Effector memory CD8-positive, alpha-beta T cell (primary cell): ENCODE data around the gene PSMD8.

ENCODE experiments used
- ATAC-seq: fragments of 150-1000 bp; cut with Tn5 transposase; replicated peaks from 2 replicates; pipeline ENCODE4 v1.10.0; 2021; ENCODE audit warnings: mild to moderate bottlenecking, moderate library complexity
- DNase-seq, 3 experiments: peaks; one replicate each; pipeline ENCODE4 v3.0.0; 2021
- H3K27ac Mint-ChIP-seq, 2 donors: one replicate each; pipeline ENCODE4 v1.8.0; 2022; ENCODE audit warnings: mild to moderate bottlenecking in 2 of 2, mixed read lengths in 2 of 2, moderate library complexity in 2 of 2
- H3K27me3 Mint-ChIP-seq, 2 donors: one replicate each; pipeline ENCODE4 v1.8.0; 2022; ENCODE audit warnings: mixed read lengths in 2 of 2
- H3K36me3 Mint-ChIP-seq: one replicate; pipeline ENCODE4 v1.8.0; 2022; ENCODE audit warnings: mild to moderate bottlenecking, moderate library complexity, mixed read lengths; ENCODE audit not compliant: insufficient read depth
- H3K4me1 Mint-ChIP-seq, 2 donors: one replicate each; pipeline ENCODE4 v1.8.0; 2022; ENCODE audit warnings: low read depth in 2 of 2, mixed read lengths in 2 of 2
- H3K4me3 Mint-ChIP-seq, 2 donors: one replicate each; pipeline ENCODE4 v1.8.0; 2022; ENCODE audit warnings: mild to moderate bottlenecking in 2 of 2, mixed read lengths in 2 of 2, moderate library complexity in 2 of 2
- H3K9me3 Mint-ChIP-seq, 2 donors: one replicate each; pipeline ENCODE4 v1.8.0; 2022; ENCODE audit warnings: mixed read lengths in 2 of 2

Gene PSMD8

DNA sequence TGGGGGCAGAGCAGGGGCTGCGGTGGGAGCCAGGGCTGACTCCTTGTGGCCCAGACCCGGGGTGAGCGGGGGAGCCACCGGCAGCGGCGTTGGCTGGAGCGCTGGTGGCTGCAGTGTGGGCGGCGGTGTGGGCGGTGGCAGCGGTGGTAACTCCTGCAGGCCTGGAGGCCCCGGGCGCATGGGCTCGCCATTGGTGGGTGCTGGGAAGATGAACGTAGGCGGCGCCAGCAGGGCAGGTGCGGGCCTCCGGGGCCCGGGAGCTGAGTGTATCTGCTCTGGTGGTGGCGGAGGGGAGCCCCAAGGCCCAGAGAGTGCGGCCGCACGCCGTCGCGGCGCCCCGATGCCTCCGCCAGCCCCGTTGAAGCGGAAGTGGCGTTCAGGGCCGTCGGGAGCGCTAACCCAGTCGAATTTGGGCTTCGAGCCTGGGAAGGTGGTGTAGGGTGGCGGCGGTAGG, 11.5 kb downstream of the PSMD8 start:
- Mint-ChIP-seq H3K27ac (peak overlapping the region in 1 of 2 donors; percentile 26), H3K9me3 (no peaks in the 10 kb centered on the region), H3K4me3 (peak overlapping the region in 1 of 2 donors; percentile 37), H3K36me3 (peaks cover 44% of the 10 kb centered on the region), H3K4me1 (peaks cover 11 to 12% of the 10 kb centered on the region in 2 donors), H3K27me3 (no peaks in the 10 kb centered on the region)
- DNase-seq (peak in 1 of 3 experiments; percentile 26), ATAC-seq (peak; percentile 18)

GRCh38 chr19:38386300-38386970, 12.1 kb downstream of the PSMD8 start:
- peak overlapping the region; percentile 15 to 37 for H3K4me3 Mint-ChIP-seq
- H3K4me1 Mint-ChIP-seq = peaks cover 11 to 12% of the 10 kb centered on the region in 2 donors
- no peak for DNase-seq
- peak overlapping the region in 1 of 2 donors; percentile 26 for H3K27ac Mint-ChIP-seq
- no peak for ATAC-seq
- no peaks in the 10 kb centered on the region for H3K9me3 Mint-ChIP-seq
- H3K27me3 Mint-ChIP-seq = no peaks in the 10 kb centered on the region
- H3K36me3 Mint-ChIP-seq = peaks cover 39% of the 10 kb centered on the region

DNA sequence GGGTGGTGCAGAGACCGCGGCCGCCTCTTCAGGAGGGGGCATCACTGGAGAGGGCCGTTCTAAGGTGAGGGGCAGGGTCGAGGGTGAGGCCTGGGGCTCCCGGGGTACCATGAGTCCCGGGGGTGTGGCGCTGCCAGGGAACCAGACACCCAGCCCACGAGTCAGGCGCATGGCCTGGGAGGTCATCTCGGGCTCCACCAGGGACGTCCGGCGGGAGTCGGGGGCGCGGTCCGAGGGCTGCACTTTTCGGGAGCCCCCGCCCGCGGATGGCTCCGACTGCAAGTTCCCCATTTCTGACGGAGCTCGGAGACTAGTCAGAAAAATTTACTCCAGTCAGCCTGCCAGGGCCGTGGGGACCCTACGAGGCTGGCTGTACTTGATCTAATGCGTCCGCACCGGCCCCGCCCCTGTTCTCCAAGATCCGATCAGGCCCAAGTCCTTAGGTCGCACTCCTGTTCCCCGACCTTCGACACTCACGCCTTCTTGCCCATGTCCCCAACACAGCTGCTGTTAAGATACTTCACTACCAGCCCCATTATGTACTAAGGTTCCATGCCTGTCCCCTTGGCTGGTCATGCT, 12.7 kb downstream of the PSMD8 start:
- no peak for ATAC-seq
- Mint-ChIP-seq H3K9me3 (no peaks in the 10 kb centered on the region), H3K27me3 (no peaks in the 10 kb centered on the region), H3K4me1 (peaks cover 11 to 12% of the 10 kb centered on the region in 2 donors), H3K36me3 (peaks cover 33% of the 10 kb centered on the region), H3K27ac (peak overlapping the region; percentile 69 to 72), H3K4me3 (peak overlapping the region; percentile 83 to 85)
- no peak for DNase-seq

GRCh38 chr19:38387550-38388348, 13.4 kb downstream of the PSMD8 start, which contains the start of gene GGN:
Gene GGN (minus strand): TSS chr19:38388034. CDS start chr19:38387261, 773 bp downstream.
- Mint-ChIP-seq H3K9me3 (no peaks in the 10 kb centered on the region), H3K36me3 (peaks cover 26% of the 10 kb centered on the region), H3K27ac (peak within 1 kb of the TSS; percentile 69 to 72), H3K27me3 (no peaks in the 10 kb centered on the region), H3K4me1 (peaks cover 11 to 12% of the 10 kb centered on the region in 2 donors), H3K4me3 (peak within 1 kb of the TSS; percentile 83 to 85)
- ATAC-seq = peak; percentile 74
- peak; percentile 74 to 78 (median 76) for DNase-seq

DNA sequence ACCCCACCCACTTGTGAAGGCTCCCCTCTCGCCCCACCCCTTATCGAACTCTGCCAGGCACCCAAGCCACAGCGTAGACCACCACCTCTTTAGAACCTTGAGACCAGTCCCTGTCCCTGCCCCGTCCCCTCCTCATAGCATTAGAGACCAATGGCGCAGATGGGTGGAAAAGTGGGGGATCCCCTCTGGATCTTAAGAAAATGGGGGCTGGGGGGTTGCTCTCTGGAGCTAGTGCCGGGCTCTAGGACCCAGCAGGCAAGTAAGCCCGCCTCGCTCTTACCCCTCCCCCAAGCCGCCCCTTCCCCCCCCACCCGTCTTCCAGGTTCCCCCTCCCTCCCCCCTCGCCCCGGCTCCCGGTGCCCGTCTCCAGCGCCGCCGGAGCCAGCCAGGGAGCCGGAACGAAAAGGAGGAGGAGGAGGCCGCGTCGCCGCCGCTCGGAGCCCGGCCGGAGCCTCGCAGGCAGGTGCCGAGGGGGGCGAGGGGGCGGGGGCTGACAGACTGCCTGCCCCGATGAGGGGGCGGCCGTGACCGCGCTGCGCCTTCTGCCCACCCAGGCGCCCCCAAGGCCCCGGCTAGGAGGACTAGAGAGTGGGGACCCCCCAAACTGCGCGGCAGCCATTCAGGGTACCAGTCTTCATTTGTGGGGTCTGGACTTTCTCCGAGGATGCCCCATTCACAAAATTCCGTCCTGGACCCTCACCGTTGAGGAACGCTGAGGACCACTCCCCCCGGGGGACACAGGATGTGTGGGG, 14.2 kb downstream of the PSMD8 start, which contains the start of gene SPRED3:
TSS of gene SPRED3 (plus strand) at position 349 of the 752 bp plus-strand sequence. CDS start 1,606 bp downstream, outside the sequence.
- DNase-seq (no peak), ATAC-seq (peak; percentile 3)
- no peaks in the 10 kb centered on the region for H3K9me3 Mint-ChIP-seq
- peak within 1 kb of the TSS; percentile 83 to 85 for H3K4me3 Mint-ChIP-seq
- peaks cover 18% of the 10 kb centered on the region for H3K36me3 Mint-ChIP-seq
- no peaks in the 10 kb centered on the region for H3K27me3 Mint-ChIP-seq
- peaks cover 11 to 12% of the 10 kb centered on the region in 2 donors for H3K4me1 Mint-ChIP-seq
- H3K27ac Mint-ChIP-seq = peak within 1 kb of the TSS; percentile 69 to 72

GRCh38 chr19:38389101-38389925, 14.9 kb downstream of the PSMD8 start:
- Mint-ChIP-seq H3K27ac (no peak overlapping the region), H3K27me3 (no peaks in the 10 kb centered on the region), H3K4me1 (peaks cover 12 to 15% of the 10 kb centered on the region in 2 donors), H3K4me3 (peak overlapping the region; percentile 60 to 85), H3K9me3 (no peaks in the 10 kb centered on the region), H3K36me3 (peaks cover 17% of the 10 kb centered on the region)
- DNase-seq = no peak
- ATAC-seq = no peak

GRCh38 chr19:38389957-38390924, 15.9 kb downstream of the PSMD8 start:
- no peak overlapping the region for H3K27ac Mint-ChIP-seq
- ATAC-seq (no peak), DNase-seq (no peak)
- H3K4me1 Mint-ChIP-seq = peaks cover 16 to 17% of the 10 kb centered on the region in 2 donors
- H3K9me3 Mint-ChIP-seq = no peaks in the 10 kb centered on the region
- no peaks in the 10 kb centered on the region for H3K27me3 Mint-ChIP-seq
- peaks cover 11% of the 10 kb centered on the region for H3K36me3 Mint-ChIP-seq
- H3K4me3 Mint-ChIP-seq = peak overlapping the region; percentile 60 to 85

- peaks cover 16 to 24% of the 10 kb centered on the region in 2 donors for H3K4me1 Mint-ChIP-seq
- no peak overlapping the region for H3K27ac Mint-ChIP-seq
- H3K4me3 Mint-ChIP-seq = no peak overlapping the region
- peaks cover 11% of the 10 kb centered on the region for H3K36me3 Mint-ChIP-seq
- H3K9me3 Mint-ChIP-seq = no peaks in the 10 kb centered on the region
- no peaks in the 10 kb centered on the region for H3K27me3 Mint-ChIP-seq
- no peak for DNase-seq
- no peak for ATAC-seq
Observed at GRCh38 chr19:38391911-38392464, 17.6 kb downstream of the PSMD8 start.

- H3K4me3 Mint-ChIP-seq = no peak overlapping the region
- H3K4me1 Mint-ChIP-seq = peaks cover 12 to 21% of the 10 kb centered on the region in 2 donors
- DNase-seq (no peak), ATAC-seq (no peak)
- no peak overlapping the region for H3K27ac Mint-ChIP-seq
- H3K36me3 Mint-ChIP-seq = peaks cover 4% of the 10 kb centered on the region
- H3K9me3 Mint-ChIP-seq = no peaks in the 10 kb centered on the region
- no peaks in the 10 kb centered on the region for H3K27me3 Mint-ChIP-seq
Observed at GRCh38 chr19:38392707-38393308, 18.4 kb downstream of the PSMD8 start.

DNA sequence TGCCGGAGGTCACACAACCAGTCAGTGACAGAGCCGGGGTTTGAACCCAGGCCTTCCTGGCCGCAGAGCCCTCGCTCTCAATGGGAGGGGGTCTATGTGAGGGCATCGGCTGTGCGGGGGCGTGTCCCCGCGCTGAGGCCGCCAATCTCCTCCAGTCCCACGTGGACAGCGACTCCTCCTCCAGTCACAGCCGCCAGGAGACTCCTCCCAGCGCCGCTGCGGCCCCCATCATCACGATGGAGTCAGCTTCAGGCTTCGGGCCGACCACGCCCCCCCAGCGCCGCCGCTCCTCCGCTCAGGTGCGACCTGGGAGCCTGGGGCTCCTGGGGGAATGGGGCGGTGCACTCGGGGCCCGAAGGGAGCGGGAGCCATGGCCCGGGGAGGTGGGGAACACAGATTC, 20.1 kb downstream of the PSMD8 start:
- Mint-ChIP-seq H3K4me1 (peaks cover 5 to 17% of the 10 kb centered on the region in 2 donors), H3K9me3 (no peaks in the 10 kb centered on the region), H3K27ac (peak overlapping the region; percentile 9 to 68), H3K36me3 (no peaks in the 10 kb centered on the region), H3K27me3 (peaks cover 4 to 8% of the 10 kb centered on the region in 2 donors), H3K4me3 (peak overlapping the region; percentile 63 to 67)
- ATAC-seq (peak; percentile 64), DNase-seq (peak in 1 of 3 experiments; percentile 41)
